Stomach (tissue), 9 donors: Measurements from ENCODE around the gene CCDC127. TPM values are rescaled to one million over a fixed set of nuclear protein-coding genes. Genes with fewer than 3 reads are reported as not detected.
"Not testable (repeated sequence)": the region's sequence is repeated elsewhere in the genome, so short reads cannot be mapped to it uniquely, and the experiment has no call there.

Experiments used
- DNase-seq, 2 donors: peaks; one replicate each; pipeline versions ENCODE4 v3.0.0 to v3.0.0-alpha.2; 2013 to 2019
- H3K27ac ChIP-seq, 5 donors: fragments of 200-600 bp in 4 of 5; sonication (generic) in 4 of 5; one replicate each; pipeline ENCODE4 v1.5.1; 2013 to 2019; ENCODE audit warnings: mild to moderate bottlenecking in 1 of 5, moderate library complexity in 1 of 5
- H3K27me3 ChIP-seq, 3 donors: fragments of 200-600 bp; sonication (generic); one replicate each; pipeline ENCODE4 v1.5.1; 2017 to 2019; ENCODE audit warnings: mixed run types in 1 of 3
- H3K36me3 ChIP-seq, 4 donors: fragments of 200-600 bp; sonication (generic); 1 replicate in 3 of 4; 2 replicates in 1 of 4; pipeline ENCODE4 v1.5.1; 2016 to 2019
- H3K4me1 ChIP-seq, 4 donors: fragments of 200-600 bp; sonication (generic); one replicate each; pipeline ENCODE4 v1.5.1; 2016 to 2019
- H3K4me3 ChIP-seq, 4 donors: fragments of 200-600 bp; sonication (generic) in 3 of 4; one replicate each; pipeline ENCODE4 v1.5.1; 2016 to 2019; ENCODE audit warnings: mild to moderate bottlenecking in 1 of 4
- H3K9me3 ChIP-seq, 4 donors: fragments of 200-600 bp; sonication (generic); one replicate each; pipeline ENCODE4 v1.5.1; 2016 to 2019
- EP300 ChIP-seq: sonication (generic); formaldehyde crosslinking; IDR thresholded peaks from one replicate; pipeline ENCODE4 v1.6.1; 2017; ENCODE audit warnings: antibody characterized with exemption
- POLR2A ChIP-seq, 4 donors: fragments of 450-650 bp; IDR thresholded peaks; one replicate each; pipeline ENCODE4 v1.6.1; 2016; ENCODE audit warnings: antibody characterized with exemption in 4 of 4, control low read depth in 2 of 4, mild to moderate bottlenecking in 1 of 4, moderate library complexity in 1 of 4
- POLR2AphosphoS5 ChIP-seq, 3 donors: sonication (generic); formaldehyde crosslinking; IDR thresholded peaks; one replicate each; pipeline ENCODE4 v1.6.1; 2016; ENCODE audit warnings: antibody characterized with exemption in 3 of 3
- WGBS, 5 donors: extraction: QIAGEN DNeasy Blood & Tissue Kit in 3 of 5; methylation state at CpG; one replicate each; pipeline versions ENCODE4 v1.1.5 to v1.1.7; 2013 to 2018; 5-methylcytosine and 5-hydroxymethylcytosine counted together
- intact Hi-C: fragments of 100-400 bp; cut with DNase I; formaldehyde crosslinking; loops from one replicate; pipeline ENCODE4 v1.15.1; 2023; ENCODE audit warnings: low total_unique reads
- polyA plus RNA-seq, 3 donors: library from polyadenylated mRNA; stranded (reverse); fragments of 200-250 nt; gene quantifications; one replicate each; pipeline ENCODE4 v1.2.3, GENCODE V29; 2013
- total RNA-seq, 5 donors: library from RNA; depleted of rRNA; stranded (reverse); fragments of >200 nt; gene quantifications; one replicate each; pipeline versions ENCODE4 v1.1.0 to v1.2.3, GENCODE V29; 2014 to 2016
- TF ChIP-seq, protein P1 (sequence below), 7 experiments: fragments of 450-650 bp in 4 of 7; fragments of 200-600 bp in 3 of 7; sonication (generic) in 3 of 7; IDR thresholded peaks; one replicate each; pipeline ENCODE4 v1.5.1; 2016 to 2019; ENCODE audit warnings: antibody characterized with exemption in 7 of 7, control low read depth in 2 of 7, mild to moderate bottlenecking in 1 of 7
- donor health status: healthy with polysubstance abuse.
- donor health status: Bipolar disorder and iron deficiency.
- donor health status: healthy.

Gene CCDC127
- total and polyA plus RNA-seq, 8 donors, result 1.2 to 8.5 (median 1.8) TPM

DNA sequence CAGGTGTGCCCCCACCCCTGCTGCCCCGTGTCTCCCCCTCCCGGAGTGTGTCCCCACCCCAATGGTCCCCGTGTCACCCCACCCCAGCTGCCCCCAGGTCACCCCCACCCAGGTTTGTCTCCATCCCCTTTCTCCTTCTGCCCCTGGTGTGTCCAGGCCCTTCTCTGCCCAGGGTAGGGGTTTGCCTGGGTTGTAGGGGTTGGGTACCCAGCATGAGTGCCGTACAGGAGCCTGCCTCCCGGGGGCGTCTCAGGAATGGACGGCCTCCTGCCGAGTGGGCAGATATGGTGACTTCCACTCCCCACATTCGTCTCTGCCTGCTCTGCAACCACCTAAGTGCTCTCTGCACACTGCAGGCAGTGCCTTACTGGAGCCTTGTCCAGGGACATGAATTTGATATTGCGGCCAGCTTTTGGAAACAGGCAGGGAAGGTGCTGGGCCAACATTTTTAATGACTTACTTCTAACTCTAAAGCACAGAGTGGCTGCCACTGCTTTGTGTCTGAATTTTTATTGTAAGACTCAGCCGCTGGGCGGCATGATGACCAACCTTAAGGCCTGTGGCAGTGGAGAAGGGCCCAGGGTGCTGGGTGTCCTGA is 20.0 kb downstream of the CCDC127 start:
- Histone ChIP-seq H3K36me3 (peaks cover 0 to 16% (median 7%) of the 10 kb centered on the region in 4 donors), H3K27ac (no peak overlapping the region), H3K27me3 (peaks cover 0 to 3% (median 0%) of the 10 kb centered on the region in 3 donors), H3K4me1 (no peaks in the 10 kb centered on the region), H3K4me3 (no peak overlapping the region), H3K9me3 (no peaks in the 10 kb centered on the region)
- WGBS, 5 donors, result 79 to 90% (median 82%) methylated on average over 8 to 12 of the region's 12 CpGs
- TF ChIP-seq, protein P1, sequence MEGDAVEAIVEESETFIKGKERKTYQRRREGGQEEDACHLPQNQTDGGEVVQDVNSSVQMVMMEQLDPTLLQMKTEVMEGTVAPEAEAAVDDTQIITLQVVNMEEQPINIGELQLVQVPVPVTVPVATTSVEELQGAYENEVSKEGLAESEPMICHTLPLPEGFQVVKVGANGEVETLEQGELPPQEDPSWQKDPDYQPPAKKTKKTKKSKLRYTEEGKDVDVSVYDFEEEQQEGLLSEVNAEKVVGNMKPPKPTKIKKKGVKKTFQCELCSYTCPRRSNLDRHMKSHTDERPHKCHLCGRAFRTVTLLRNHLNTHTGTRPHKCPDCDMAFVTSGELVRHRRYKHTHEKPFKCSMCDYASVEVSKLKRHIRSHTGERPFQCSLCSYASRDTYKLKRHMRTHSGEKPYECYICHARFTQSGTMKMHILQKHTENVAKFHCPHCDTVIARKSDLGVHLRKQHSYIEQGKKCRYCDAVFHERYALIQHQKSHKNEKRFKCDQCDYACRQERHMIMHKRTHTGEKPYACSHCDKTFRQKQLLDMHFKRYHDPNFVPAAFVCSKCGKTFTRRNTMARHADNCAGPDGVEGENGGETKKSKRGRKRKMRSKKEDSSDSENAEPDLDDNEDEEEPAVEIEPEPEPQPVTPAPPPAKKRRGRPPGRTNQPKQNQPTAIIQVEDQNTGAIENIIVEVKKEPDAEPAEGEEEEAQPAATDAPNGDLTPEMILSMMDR (IDR thresholded peaks at IDR 0.05), result no peak
- TF ChIP-seq POLR2AphosphoS5 (IDR thresholded peaks at IDR 0.05) (no peak), POLR2A (IDR thresholded peaks at IDR 0.05) (no peak), EP300 (no peak)
- peak in 1 of 2 donors; percentile 21 for DNase-seq
- intact Hi-C loops, result no loop called here

DNA sequence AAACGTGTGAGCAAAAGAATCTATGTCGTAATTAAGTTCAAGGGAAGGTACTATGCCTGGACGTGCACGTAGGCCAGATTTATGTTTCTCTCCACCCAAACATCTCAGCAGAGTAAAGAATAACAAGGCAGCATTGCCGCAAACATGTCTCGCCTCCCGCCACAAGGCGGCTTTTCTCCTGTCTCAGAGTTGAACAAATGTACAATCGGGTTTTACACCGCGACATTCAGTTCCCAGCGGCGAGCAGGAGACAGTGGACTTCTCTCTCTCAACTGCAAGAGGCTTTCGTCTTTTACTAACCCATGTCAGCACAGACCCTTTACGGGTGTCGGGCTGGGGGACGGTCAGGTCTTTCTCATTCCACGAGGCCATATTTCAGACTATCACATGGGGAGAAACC is 20.9 kb downstream of the CCDC127 start:
- intact Hi-C loops, DNase-seq: not testable (repeated sequence)
- WGBS, 5 donors, result 47 to 73% (median 64%) methylated on average over 17 to 18 of the region's 18 CpGs

DNA sequence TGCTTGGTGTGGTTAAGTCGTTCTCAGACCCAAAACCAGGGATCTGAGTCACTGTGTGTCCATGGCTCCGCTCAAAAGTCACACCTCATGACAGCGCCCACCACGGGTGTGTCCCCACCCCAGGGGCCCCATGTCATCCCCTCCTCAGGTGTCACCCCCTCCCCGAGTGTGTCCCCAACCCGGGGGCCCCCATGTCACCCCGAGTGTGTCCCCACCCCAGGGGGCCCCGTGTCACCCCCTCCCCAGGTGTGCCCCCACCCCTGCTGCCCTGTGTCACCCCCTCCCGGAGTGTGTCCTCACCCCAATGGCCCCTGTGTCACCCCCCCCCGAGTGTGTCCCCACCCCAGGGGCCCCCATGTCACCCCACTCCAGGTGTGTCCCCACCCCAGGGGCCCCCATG is 21.6 kb downstream of the CCDC127 start:
- Histone ChIP-seq H3K9me3 (no peaks in the 10 kb centered on the region), H3K27ac (no peak overlapping the region), H3K4me3 (no peak overlapping the region), H3K27me3 (peaks cover 0 to 17% (median 9%) of the 10 kb centered on the region in 3 donors), H3K4me1 (peaks cover 7 to 10% (median 7%) of the 10 kb centered on the region in 4 donors), H3K36me3 (peaks cover 0 to 13% (median 6%) of the 10 kb centered on the region in 4 donors)
- no peak for DNase-seq
- TF ChIP-seq EP300 (no peak), POLR2A (IDR thresholded peaks at IDR 0.05) (no peak), POLR2AphosphoS5 (IDR thresholded peaks at IDR 0.05) (no peak)
- TF ChIP-seq, protein P1 (IDR thresholded peaks at IDR 0.05), result no peak
- intact Hi-C loops, result no loop called here
- WGBS, 5 donors, result 73 to 89% (median 78%) methylated on average over 4 to 9 of the region's 10 CpGs

More for the DNA sequence above, 20.9 kb downstream of the CCDC127 start:
- H3K4me3 ChIP-seq, H3K9me3 ChIP-seq, H3K27ac ChIP-seq, H3K4me1 ChIP-seq: not testable (repeated sequence)
- Histone ChIP-seq H3K36me3 (peaks cover 0 to 13% (median 6%) of the 10 kb centered on the region in 4 donors), H3K27me3 (peaks cover 0 to 10% (median 2%) of the 10 kb centered on the region in 3 donors)

DNA sequence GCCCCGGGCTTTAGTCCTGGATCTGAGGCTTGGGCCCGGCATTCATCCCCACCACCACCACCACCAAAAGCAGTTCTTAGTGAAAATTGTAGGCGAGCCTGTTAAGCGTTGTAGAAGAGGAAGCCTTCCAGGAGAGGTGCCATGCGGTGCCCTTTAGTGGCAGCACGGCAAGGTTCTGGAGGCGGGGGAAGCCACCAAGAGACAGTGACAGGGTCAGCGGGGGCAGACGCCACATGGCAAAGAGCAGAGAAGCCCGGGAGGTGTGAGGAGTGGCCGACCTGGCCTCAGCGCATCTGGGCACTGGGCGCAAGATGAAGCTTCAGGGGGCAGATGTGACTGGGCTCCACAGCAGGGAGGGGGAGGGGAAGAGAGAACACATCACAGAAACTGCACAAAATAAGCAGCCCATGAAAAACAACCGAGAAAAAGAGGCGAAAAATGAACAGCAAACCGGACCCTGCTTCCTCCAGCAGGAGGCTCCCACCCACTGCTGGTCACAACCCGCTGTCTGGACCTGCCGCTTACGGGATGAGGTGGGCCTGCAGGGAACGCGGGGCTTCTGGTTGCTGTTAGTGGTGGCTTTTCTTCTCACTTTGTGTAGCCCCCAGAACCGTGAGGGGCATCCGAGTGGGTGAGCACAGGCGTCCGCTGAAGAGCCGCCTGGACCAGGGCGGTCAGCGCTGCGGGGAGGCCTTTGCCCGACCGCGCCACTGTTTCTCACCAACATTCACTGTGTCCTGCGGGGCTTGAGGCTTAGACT is 22.4 kb downstream of the CCDC127 start:
- Histone ChIP-seq H3K4me3 (no peak overlapping the region), H3K27me3 (peaks cover 0 to 25% (median 9%) of the 10 kb centered on the region in 3 donors), H3K4me1 (peaks cover 15 to 18% (median 15%) of the 10 kb centered on the region in 4 donors), H3K36me3 (peaks cover 0 to 13% (median 6%) of the 10 kb centered on the region in 4 donors), H3K9me3 (no peaks in the 10 kb centered on the region), H3K27ac (no peak overlapping the region)
- 79 to 85% (median 81%) methylated on average over 32 to 33 of the region's 33 CpGs for WGBS, 5 donors
- no peak for DNase-seq
- intact Hi-C loops, result no loop called here
- no peak for TF ChIP-seq POLR2AphosphoS5 (IDR thresholded peaks at IDR 0.05)
- no peak for TF ChIP-seq EP300
- TF ChIP-seq POLR2A (IDR thresholded peaks at IDR 0.05), result no peak
- TF ChIP-seq, protein P1 (IDR thresholded peaks at IDR 0.05), result no peak
